ENCODE measurements around the gene SAMD14.

Gene SAMD14

DNA sequence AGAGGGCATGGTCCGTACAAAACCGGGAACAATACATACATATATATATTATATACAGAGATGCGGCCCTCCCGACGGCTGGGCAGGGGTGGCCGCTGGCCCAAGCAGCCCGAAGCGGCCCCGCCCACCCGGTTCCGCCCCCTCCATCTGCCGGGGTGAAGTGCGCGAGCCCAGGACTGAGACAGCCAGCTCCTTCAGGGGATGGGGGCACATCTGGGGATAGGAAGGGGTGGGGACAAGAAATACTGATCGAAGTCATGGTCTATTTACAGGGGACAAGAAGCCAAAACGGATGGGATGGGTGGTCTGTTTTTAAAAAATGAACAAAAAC, 3.8 kb upstream of the SAMD14 start:
- no peak for DNase-seq (ENCODE audit: low read depth in 2 of 2)

DNA sequence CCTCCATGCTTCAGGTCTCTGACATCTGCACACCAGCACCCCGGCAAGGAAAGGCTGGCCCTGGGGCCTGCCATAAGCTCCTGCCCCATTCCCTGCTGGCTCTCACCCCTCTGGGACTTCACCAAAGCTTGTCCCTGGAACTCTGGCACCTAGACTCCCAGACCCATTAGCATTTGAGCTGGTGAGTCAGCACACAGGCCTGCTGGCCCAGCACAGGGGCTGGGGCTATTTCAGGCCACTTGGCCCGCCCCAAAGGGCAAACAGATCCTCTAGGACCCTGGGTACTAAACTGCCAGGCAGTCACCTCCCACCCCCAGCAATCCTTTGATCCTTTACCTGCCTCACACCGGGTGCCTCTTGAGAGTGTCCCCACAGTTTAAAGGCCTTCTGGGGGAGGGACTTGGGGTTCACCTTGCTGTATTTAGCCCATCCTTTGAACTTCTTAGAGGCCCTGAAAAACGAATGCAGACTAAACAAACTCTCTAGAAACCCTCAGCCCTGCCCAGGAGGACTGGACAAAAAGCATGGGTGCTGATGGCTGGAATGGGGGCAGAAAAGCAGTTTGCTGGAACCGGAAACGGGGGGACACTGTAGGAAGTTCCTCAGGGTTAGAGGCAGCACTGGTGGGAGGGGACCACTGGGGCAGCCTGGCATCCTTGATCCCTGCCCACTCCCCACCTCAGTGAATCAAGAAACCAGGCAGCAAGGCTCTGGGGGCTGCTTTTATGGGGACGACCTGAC, 3.2 kb upstream of the SAMD14 start:
- DNase-seq (ENCODE audit: low read depth in 2 of 2) = no peak

DNA sequence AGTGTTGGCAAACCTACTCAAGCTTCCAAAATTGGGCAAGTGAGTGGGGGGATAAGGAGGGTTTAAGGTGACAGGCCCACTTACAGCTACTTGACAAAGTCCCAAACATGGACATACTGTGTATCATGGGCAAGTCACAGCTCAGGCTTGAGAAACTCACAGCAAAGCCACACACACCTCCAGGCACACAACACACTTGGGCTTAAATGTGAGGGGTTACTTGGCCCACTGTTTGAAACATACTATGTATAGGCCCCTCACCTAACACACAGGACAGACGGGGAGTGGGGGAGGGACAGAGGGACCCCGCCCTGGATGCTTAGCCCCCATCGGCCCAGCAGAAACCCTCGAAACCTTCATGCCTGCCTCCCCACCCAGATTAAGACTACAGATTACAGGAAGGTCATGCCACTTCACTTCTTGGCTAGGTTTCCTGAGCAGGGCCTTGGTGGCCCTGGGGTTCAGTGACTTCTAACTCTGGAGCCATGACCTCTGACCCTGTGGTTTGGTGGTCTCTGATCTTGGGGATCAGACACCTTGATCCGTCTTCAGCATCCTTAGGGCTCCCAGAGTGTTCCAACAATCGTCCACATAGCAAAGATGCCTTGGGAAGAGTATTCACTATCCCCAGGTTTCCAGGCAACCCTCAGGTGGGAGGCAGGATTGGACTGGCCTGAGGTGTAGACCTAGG, 2.3 kb upstream of the SAMD14 start:
- DNase-seq (ENCODE audit: low read depth in 2 of 2) = no peak

DNA sequence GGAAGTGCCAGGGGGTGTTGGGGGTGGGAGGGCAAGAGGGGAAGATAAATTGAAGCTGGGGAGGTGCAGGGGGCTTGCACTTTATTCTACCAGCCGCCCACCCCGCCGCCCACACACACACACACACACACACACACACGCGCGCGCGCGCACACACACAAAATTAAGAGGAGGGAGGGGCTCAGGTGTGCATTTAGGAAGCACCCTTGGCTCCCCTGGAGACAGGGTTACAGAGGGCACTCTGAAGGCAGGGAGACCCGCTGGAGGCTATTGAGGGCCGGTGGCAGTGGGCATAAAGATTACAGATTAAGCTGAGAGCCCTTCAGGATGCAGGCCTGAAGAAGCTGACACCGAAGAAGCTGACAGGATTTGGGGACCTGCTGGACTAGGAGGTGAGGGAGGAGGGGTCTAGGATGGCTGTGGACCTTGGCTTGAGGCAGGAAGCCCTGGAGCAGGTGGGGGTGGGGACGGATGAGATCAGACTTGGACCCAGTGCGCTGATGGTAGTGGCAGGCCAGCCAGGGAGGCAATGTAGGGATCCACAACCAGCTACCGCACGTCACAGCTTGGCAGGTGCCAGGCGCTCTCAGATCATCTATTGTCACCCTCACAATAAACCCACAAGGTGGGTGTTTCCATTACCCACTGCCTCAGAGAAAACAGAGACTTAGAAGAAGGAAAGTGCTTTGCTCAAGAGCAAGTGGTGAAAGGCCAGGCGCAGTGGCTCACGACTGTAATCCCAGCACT, 772 bp upstream of the SAMD14 start:
- no peak for DNase-seq (ENCODE audit: low read depth in 2 of 2)

DNA sequence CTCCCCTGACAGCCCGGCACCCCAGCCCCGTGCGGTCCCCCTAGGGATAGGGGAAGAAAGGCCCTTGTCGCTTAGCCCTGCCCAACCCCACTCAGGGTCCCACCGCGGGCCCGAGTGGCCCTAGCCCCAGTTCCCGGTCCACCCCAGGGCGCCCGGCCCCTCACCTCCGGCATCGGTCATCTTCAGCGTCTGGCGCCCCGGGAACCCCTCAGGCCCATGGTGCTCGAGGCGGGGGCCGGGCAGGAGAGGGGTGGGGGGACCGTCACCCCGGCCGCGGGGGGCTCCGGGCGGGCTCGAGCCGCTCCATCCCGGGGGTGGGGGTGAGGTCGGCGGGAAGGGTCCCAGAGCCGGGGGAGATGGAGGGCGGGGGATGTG, 620 bp downstream of the SAMD14 start:
- DNase-seq (ENCODE audit: low read depth in 2 of 2) = no peak

DNA sequence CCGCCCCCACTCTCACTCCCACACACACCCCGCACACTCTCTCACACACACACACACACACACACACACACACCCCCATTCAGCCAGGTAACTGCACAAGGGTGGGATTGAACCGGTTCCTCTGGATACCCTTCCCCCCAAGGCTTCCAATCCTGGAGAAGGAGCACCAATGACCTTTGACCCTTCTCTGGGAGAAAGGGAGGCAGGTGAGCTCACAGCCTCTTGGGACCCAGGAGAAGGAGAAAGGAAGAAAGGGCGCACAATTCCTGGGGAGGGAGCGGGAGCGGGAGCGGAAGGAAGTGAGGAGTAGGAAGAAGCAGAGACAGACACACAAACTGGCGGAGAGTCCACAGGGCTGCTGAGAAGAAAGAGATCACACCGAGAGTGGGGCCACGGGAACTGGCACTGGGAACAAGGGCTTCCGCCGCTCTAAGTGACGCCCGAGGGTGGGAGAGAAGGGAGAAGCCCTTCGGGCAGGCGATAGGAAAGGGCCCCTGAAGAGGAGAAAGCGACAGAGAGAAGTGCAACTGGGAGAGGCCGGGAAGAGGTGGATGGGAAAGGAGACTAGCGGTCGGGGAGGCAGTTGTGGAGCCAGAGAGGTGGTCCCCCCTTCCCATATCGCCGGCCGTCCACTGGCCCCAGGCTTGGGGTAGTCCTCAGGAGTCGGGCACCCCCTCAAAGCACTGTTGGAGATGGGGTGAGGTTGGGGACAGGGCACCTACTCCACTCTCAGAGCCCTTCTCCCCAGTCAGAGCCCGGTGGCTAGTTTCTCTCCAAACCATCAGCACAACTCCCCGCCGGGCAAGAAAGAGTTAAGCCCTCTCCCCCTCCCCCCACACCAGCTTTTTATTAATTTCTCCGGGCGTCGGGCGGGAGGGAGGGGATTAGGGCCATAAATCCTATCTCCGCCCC, 1.3 kb downstream of the SAMD14 start:
- no peak for DNase-seq (ENCODE audit: low read depth in 2 of 2)

DNA sequence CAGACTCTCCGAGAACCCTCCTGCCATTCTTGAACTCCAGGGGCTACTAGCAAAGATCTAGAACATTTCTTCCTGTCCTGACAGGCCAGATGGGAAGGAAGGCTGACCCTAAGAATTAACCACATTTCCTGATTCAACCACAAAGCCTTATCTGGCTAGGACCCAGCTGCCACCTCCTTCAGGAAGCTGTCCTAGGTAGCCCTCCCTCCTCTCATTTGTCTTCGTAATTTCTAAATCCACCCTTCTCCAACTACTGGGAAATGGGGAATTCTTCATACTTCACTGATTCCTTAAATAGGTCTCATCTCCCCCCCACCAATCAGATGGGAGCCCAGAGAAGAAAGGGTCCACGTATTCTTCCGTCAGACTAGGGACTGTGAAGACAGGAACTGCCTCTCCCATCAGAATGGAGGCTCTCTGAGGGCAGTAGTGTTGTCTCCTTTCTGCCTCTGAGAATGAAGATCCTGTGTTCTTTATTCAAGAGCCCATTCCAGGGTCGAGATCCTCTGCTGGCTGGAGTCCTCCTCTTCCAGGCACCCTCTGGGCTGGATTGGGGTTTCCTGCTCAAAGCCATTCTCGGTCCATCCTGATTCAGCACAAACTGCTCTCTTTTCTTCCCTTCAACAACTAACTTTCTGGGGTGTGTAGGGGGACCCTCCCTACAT, 2.1 kb downstream of the SAMD14 start:
- DNase-seq (ENCODE audit: low read depth in 2 of 2) = no peak

DNA sequence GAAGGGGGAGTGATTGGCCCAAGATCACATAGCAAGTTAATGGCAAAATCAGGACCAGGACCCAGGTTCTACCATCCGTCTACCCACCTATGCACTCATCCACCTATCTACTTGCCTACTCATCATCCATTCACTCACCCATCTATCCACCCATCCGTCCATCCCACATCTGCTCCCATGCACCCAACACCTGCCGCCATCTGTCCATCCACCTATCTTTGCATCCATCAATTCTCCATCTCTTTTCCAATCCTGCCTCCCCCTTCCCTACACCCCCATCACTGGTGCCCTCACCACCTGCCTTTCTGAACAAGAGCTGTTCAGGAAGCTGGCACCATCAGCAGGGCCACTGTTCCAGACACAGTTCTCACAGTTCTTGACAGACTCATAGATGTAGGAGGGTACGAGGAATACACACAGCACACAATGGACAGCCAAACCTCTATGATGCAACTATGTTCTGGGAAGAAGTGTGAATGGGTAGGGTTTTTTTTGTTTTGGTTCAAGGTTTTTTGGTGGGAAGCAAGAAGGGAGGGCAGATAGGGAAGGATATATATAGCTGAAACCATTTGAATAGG, 4.5 kb downstream of the SAMD14 start:
- no peak for DNase-seq (ENCODE audit: low read depth in 2 of 2)

DNA sequence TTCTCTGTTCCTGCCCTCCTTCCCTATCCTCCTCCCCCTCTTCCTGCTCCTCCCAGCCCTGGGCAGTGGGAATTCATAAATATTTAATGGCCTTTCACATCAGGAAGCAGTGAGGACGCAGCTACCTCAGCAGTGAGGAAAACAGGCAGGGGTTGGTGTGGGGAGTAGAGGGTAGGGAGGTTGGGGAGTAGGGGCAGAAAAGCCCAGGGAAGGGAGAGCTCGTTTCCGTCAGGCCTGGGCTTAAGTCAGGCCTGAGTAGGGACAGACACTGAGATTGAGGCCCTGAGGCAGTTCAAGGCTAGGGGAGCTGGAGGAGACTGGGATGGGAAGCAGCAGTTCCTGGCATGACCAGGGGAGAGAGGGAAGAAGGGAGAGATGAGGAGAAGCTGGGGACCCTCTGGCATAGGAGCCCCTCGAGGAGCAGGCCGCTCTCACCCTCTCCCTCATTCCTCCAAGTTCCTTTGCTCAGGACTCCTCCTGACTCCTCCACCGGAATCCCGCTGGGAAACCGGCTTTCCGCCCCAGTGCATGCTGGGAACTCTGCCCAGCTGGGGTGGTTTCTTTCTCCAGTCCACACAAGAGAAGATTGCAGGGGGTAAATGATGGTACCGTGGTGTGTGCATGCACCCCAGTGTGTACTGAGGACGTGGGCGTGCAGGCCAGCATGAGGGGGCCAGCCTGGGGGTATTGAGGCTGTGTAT, 6.2 kb downstream of the SAMD14 start:
- no peak for DNase-seq (ENCODE audit: low read depth in 2 of 2)

DNA sequence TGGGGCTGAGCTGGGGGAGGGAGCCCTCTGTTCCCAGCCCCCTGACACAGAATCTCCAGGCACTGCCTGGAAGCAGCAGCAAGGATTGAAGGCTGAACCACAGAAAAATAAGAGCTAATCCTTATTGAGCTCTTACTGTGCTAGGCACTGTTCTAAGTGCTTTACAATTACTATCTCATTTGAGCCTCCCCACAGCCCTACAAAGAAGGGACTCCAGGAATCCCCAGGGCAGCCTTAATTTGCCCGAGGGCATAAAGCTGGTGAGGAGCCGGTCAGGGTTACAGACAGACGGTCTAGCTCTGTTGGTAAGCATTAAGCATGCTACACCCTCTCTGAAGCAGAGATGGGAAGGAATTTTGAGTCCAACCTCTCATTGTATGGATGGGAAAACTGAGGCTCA, 7.0 kb downstream of the SAMD14 start:
- no peak for DNase-seq (ENCODE audit: low read depth in 2 of 2)

DNA sequence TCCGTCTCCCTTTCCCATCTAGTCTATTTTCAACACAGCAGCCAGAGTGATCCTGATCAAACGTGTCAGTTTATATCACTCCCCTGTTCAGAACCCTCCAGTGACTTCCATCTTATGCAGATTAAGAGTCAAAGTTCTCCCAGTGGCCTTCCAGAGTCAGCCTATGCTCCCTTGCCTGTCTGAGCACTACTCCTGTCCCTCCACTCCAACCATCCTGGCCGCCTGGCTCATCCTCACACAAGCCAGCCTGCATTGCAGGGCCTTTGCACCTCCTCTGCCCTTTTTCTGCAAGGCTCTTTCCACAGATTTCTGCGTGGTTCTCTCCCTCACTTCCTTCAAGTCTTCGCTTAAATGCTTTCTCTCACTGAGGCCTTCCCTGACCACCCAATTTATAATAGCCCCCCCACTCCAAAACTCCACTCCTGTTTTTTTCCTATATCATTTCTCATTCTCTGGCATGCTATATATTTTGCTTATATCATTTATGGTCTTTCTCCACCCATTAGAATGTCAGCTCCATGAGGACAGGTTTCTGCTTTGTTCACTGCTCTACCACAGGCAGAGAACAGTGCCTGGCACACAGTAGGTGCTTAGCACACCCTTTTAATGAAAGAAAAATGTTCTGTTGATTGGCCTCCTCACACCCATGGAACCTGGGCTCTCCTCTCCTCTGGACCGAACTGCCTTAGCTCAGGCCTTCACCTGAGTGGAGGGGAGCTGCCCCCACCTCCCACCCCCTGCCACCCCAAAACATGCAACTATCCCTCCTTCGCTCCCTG, 9.3 kb downstream of the SAMD14 start:
- DNase-seq (ENCODE audit: low read depth in 2 of 2) = no peak

DNA sequence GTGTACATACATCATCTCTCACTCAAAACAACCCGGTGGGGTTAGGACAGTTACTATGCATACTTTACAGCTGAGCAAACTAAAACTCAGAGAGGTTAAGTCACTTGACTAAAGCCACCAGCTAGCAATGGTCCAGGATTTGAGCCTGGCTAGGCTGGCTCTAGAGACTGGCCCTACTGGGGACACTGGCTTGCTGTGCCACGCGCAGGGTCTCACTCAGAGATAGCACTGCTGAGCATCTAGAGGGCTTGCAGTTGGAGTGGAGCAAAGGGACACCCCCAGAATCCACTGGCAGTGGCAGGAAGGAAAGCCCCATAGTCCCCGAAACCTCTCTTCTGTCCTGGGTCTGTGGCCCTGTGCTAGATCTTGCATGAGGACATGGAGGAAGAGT, 11.1 kb downstream of the SAMD14 start:
- no peak for DNase-seq (ENCODE audit: low read depth in 2 of 2)

DNA sequence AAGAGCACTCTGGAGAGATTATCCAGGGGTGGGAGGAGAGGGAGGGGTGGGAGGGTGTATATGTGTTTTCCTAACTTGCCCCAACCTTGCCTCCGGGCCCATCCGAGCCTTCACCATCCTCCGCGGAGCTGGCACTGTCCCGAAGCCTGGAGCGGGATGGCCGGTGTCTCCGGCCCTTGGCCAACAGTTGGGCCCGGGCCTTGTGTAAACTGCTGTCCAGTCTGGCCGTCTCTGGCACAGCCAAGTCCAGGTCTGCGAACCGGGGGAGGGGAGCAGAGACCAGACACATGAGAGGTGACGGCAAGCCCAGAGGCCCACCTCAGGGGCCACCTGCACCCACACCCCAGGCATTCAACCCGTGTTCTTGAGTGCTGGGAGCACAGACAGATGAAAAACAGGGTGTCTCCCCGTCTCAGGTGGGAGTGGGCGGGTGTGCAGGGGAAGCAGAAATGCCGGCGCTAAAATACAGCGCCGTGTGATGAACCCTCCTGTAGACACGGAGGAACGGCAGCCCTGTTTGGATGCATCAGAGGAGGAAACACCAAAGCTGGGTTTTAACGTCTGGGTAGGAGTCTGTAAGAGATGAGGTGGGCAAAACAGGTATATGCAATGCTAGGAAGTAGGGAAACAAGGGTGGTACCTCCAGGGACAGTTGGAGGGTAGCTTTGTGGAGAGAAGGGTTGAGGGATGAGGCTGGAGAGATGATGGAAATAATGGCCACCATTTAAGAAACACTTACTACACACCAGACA, 11.7 kb downstream of the SAMD14 start:
- no peak for DNase-seq (ENCODE audit: low read depth in 2 of 2)

DNA sequence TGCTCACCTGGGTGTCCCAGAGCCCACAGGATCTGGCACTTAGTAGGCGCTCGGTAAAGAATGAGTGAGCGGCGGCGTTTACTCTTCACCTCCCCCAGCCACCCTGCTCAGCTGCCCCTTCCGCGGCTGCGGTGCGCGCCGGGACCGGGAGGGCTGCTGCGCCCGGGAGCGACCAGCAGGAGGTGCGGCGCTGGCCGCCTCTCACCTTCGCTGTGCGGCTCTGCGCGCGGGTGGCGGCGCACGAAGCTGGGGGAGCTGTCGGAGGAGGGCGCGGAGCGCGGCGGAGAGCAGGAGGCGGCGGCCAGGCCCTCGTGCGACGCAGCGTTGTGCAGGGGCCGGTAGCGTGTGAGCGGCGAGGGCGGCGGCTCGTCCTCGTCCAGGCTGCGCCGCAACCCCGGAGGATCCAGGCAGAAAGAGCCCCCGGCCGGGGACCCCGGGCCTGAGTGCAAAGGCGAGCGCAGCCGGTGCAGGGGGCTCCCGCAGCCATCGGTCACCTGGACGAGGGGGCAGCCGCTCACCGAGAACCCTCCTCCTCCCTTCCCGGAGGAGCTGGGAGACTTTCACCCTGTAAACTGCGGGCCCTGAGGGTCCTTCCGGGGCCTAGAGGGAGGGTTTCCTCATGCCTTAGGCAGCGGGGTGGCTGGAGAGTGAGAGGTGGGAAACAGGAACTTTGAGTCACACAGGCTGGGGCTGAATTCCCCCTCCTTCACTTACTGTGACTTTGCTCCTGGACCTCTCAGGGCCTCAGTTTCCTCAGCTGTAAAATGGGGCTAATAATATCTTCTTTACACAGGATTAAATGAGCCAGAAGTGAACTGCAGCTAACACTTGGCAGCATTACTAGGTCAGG, 12.5 kb downstream of the SAMD14 start:
- peak in 1 of 2 donors; percentile 27 for DNase-seq (ENCODE audit: low read depth in 2 of 2)

DNA sequence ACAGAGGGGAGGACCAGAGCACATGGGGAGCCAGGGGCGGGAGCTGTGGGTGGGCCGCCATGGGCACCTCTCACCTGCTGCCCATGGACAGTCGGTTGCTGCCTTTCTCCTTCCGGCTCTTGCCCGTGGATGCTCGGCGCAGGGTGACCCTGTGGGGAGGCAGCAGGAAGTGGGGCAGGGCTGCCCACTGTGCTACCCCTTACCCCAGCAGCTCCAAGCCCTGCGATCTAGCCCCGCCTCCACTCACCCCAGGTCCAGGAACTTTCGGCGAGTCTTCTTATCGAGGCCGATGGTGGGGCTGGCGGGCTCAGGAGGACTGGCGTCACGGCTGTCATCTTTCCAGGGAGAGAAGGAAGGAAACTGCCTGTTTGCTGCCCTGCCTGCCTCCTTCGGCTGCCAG, 14.2 kb downstream of the SAMD14 start:
- DNase-seq (ENCODE audit: low read depth in 2 of 2) = no peak

DNA sequence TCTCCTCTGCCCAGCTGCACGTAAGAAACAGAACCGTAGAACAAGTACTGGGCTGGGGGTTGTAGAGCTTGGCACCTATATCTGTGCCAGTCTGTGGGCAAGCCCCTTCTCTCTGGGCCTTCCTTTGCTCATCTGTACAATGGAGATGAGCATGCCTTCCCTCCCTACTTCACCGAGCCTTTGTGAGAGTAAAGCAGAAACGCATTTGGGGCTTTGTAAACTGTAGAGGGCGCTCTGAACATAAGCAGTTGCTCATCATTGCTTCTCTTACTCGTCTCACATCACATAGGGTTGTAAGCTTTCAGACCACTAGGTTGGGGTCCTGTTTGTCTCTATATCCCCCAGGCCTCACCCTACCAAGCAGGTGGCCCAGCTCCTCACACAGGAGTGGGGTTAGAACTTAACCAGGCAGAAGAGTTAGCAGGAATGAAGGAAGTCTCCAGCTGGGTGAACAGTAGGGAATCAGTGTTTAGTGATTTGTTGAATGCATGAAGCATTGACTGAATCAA, 15.1 kb downstream of the SAMD14 start:
- no peak for DNase-seq (ENCODE audit: low read depth in 2 of 2)

DNA sequence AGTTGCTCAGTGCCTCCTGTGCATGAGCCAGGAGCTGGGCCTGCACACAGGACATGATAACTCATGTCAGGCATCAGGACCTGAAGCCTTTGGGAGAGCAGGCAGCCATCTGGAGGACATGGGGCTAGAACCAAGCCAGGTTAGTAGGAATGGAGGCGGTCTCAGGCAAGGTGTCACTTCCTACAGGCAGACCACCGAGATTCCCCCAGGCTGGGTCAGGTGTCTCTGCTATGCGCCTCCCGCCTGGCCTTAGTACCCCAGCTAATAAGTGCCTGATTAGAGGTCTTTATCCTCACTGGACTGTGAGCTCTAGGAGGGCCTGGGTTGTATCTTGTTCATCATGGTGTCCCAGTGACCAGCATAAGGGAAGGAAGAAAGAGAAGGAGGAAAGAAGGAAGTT, 15.6 kb downstream of the SAMD14 start:
- no peak for DNase-seq (ENCODE audit: low read depth in 2 of 2)

All from stimulated activated CD4-positive, alpha-beta T cell treated with anti-CD3 and anti-CD28 coated beads, Interleukin-1b, Interleukin-23, amount 100 ng/mL, for 1 hour (primary cell).